HG03139 (cell line): ENCODE data around the gene LRP11.

Experiments used
- ATAC-seq: cut with Tn5 transposase; IDR thresholded peaks from one replicate; pipeline ENCODE4 v1.9.1; 2021; ENCODE audit not compliant: unreplicated experiment

LRP11 gene

GRCh38 chr6:149806127-149806526 is 58.0 kb downstream of the LRP11 start:
- no peak for ATAC-seq

DNA sequence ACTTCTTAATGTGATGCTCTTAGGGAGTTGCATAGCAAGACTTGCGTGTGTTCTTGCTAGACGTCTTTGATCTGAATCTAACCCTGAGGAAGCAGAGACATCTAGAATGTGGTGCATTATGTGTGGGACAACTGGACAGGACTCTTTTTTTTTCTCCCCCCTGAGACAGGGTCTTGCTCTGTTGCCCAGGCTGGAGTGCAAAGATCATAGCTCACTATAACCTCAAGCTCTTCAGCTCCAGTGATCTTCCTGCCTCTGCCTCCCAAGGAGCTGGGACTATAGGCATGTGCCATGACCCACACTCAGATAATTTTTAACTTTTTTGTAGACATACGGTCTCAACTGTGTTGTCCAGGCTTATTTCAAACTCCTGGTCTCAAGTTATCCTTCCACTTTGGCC is 80.6 kb downstream of the LRP11 start:
- no peak for ATAC-seq

GRCh38 chr6:149782337-149782736 is 81.8 kb downstream of the LRP11 start:
- ATAC-seq = no peak

DNA sequence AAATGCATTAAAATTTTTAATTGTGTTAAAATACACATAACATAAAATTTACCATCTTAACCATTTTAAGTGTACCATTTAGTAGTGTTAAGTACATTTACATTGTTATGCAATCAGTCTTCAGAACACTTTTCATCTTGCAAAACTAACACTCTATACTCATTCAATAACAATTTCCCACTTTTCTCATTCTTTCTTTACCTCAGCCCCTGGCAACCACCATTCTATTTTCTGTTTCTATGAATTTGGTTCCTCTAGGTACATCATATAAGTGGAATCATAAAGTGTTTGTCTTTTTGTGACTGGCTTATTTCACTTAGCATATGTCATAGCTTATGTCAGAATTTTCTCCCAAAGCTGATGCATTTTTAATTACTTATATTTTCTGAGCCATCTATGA is 82.4 kb downstream of the LRP11 start:
- ATAC-seq = no peak

GRCh38 chr6:149779644-149779963 is 84.6 kb downstream of the LRP11 start:
- no peak for ATAC-seq

DNA sequence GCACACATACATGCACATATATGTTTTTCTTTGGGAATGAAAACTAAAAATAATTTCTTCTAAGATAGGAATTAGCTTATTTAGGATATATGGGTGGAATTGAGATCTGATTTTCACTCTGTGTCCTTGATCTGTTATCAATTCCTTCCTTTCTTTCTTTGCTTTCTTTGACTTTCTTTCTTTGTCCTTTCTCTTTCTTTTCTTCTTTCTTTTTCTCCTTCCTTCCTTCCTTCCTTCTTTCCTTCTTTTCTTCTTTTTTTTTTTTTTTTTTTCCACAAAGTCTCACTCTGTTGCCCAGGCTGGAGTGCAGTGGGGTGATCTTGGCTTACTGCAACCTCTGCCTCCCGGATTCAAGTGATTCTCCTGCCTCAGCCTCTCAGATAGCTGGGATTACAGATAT is 86.5 kb downstream of the LRP11 start:
- ATAC-seq = no peak

DNA sequence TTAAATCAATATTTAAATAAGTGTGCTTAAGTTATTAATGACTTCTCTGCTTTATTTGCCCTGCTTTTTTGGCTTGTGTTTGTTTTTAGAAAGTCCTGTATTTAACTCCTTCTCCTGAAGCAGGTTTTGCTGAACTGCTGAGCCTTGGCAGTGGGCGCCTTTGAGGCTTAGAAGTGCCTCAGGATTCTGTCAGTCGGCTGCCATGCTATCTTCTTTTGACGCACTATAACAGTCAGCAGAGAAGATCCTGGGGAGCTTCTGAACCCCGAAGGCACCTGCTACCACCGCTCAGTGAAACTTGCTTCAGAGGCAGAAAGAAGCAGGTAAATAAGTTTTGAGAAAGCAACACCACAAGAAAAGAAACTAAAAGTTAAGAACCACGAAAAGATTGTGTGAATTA is 92.2 kb downstream of the LRP11 start:
- no peak for ATAC-seq

DNA sequence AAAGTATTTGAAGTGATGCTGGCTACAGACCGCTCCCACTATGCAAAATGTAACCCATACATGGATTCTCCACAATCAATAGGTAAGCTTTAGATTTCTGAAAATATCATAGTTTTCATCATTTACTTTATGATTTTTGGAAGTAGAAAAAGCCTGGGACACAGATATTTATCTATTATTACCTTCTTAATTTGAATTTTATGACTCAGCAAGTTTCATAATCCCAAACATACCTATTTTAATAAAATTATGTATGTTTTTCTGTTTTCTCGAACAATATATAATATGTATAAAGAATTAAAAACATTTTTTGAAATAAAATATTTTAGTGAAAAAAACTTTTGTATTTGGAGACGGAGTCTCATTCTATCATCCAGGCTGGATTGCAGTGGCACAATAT is 93.0 kb downstream of the LRP11 start:
- ATAC-seq = no peak

- no peak for ATAC-seq
Observed at GRCh38 chr6:149769676-149770075, 94.5 kb downstream of the LRP11 start.
